Measurements from ENCODE around the gene ATF6.

DNA sequence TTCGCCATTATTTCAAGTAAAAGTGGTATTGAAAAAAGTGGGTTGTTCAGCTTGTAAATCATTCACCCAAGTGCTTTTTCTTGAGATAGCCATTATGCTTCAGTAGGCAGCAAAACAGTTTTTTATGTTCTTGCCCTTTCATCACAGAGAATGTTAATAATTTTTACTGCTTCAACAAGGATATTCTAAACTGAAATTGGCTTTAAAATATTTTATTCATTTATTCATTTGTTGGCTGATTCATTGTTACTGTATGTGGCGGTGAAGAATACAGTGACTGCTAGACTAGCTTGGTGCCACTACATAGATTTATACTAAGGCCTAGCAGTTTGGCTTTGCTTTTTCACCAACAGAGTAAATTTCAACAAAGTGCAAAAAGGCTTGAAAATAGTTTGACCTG, 136.1 kb downstream of the ATF6 start:
- TF ChIP-seq YY1 (IDR thresholded peaks at IDR 0.05; ENCODE audit: insufficient read depth, insufficient read length) (no peak), SUZ12 (IDR thresholded peaks at IDR 0.05; ENCODE audit: extremely low read depth, insufficient read depth, insufficient read length) (no peak), ZNF274 (IDR thresholded peaks at IDR 0.05; ENCODE audit: low read depth, low read length) (no peak)
